Mesenchymal stem cell (in vitro differentiated cells and primary cell): ENCODE results near the gene PCMTD2.

Experiments
- DNase-seq: peaks from one replicate; pipeline ENCODE4 v3.0.0-alpha.2; 2013
- H2AFZ ChIP-seq: one replicate; pipeline ENCODE4 v1.6.1; 2013; ENCODE audit warnings: low read depth, mild to moderate bottlenecking, control low read depth, inconsistent platforms, low read length, moderate library complexity
- H2AK5ac ChIP-seq: 2 replicates; pipeline ENCODE4 v1.6.1; 2013; ENCODE audit warnings: low read length, moderate library complexity, mild to moderate bottlenecking, inconsistent platforms; ENCODE audit not compliant: severe bottlenecking
- H2BK120ac ChIP-seq: one replicate; pipeline ENCODE4 v1.6.1; 2013; ENCODE audit warnings: low read depth, mild to moderate bottlenecking, inconsistent platforms, low read length, moderate library complexity
- H2BK12ac ChIP-seq, 2 experiments: one replicate each; pipeline ENCODE4 v1.6.1; 2013; ENCODE audit warnings: inconsistent platforms in 2 of 2, low read length in 2 of 2, mild to moderate bottlenecking in 2 of 2, moderate library complexity in 2 of 2, control low read depth in 1 of 2
- H2BK15ac ChIP-seq: one replicate; pipeline ENCODE4 v1.6.1; 2013; ENCODE audit warnings: mild to moderate bottlenecking, low read depth, inconsistent platforms; ENCODE audit not compliant: poor library complexity, severe bottlenecking
- H2BK5ac ChIP-seq: 2 replicates; pipeline ENCODE4 v1.6.1; 2013; ENCODE audit warnings: low read depth, mild to moderate bottlenecking, low read length, control low read depth, inconsistent platforms; ENCODE audit not compliant: poor library complexity, severe bottlenecking
- H3K14ac ChIP-seq, 2 experiments: one replicate each; pipeline ENCODE4 v1.6.1; 2013; ENCODE audit warnings: inconsistent platforms in 2 of 2, low read length in 2 of 2, control low read depth in 1 of 2, mild to moderate bottlenecking in 1 of 2, moderate library complexity in 1 of 2
- H3K18ac ChIP-seq, 2 experiments: one replicate each; pipeline ENCODE4 v1.6.1; 2013; ENCODE audit warnings: inconsistent platforms in 2 of 2, low read length in 2 of 2, control low read depth in 1 of 2, low read depth in 1 of 2, mild to moderate bottlenecking in 1 of 2
- H3K23ac ChIP-seq, 2 experiments: one replicate each; pipeline ENCODE4 v1.6.1; 2013; ENCODE audit warnings: inconsistent platforms in 2 of 2, low read length in 2 of 2, mild to moderate bottlenecking in 2 of 2, moderate library complexity in 2 of 2, control low read depth in 1 of 2
- H3K27ac ChIP-seq: 2 replicates; pipeline ENCODE4 v1.5.1; 2013; ENCODE audit warnings: mild to moderate bottlenecking, moderate library complexity, low read length, control low read depth, inconsistent platforms; ENCODE audit not compliant: poor library complexity, severe bottlenecking
- H3K27me3 ChIP-seq, 2 experiments: 2 replicates each; pipeline versions ENCODE4 v1.6.1 to v1.7.0; 2013; ENCODE audit warnings: low read length in 2 of 2, mild to moderate bottlenecking in 2 of 2, moderate library complexity in 2 of 2, control low read depth in 1 of 2, inconsistent platforms in 1 of 2; ENCODE audit not compliant: control insufficient read depth in 1 of 2, insufficient read depth in 1 of 2
- H3K36me3 ChIP-seq, 2 experiments: 2 replicates each; pipeline versions ENCODE4 v1.6.1 to v1.7.0; 2013; ENCODE audit warnings: low read length in 2 of 2, control low read depth in 1 of 2, inconsistent platforms in 1 of 2, low read depth in 1 of 2, mild to moderate bottlenecking in 1 of 2; ENCODE audit not compliant: insufficient read depth in 2 of 2, control insufficient read depth in 1 of 2
- H3K4ac ChIP-seq, 2 experiments: one replicate each; pipeline ENCODE4 v1.6.1; 2013; ENCODE audit warnings: inconsistent platforms in 2 of 2, low read length in 2 of 2, mild to moderate bottlenecking in 2 of 2, moderate library complexity in 2 of 2, control low read depth in 1 of 2, low read depth in 1 of 2
- H3K4me1 ChIP-seq: 2 replicates; pipeline ENCODE4 v1.6.1; 2013; ENCODE audit warnings: low read depth, low read length, control low read depth; ENCODE audit not compliant: control insufficient read depth, insufficient read depth
- H3K4me2 ChIP-seq: 2 replicates; pipeline ENCODE4 v1.6.1; 2013; ENCODE audit warnings: low read length, mild to moderate bottlenecking, inconsistent platforms; ENCODE audit not compliant: poor library complexity, severe bottlenecking
- H3K4me3 ChIP-seq, 2 experiments: 2 replicates each; pipeline versions ENCODE4 v1.5.1 to v1.7.0; 2013; ENCODE audit warnings: low read length in 2 of 2, mild to moderate bottlenecking in 2 of 2, control low read depth in 1 of 2, low read depth in 1 of 2; ENCODE audit not compliant: insufficient read depth in 1 of 2
- H3K79me1 ChIP-seq: replicated peaks from 2 replicates; pipeline ENCODE4 v1.6.1; 2013; ENCODE audit warnings: mild to moderate bottlenecking, control low read depth, low read length, inconsistent platforms; ENCODE audit not compliant: poor library complexity, severe bottlenecking
- H3K9ac ChIP-seq: 2 replicates; pipeline ENCODE4 v1.7.0; 2013; ENCODE audit warnings: mild to moderate bottlenecking, low read length, moderate library complexity
- H3K9me3 ChIP-seq: 2 replicates; pipeline ENCODE4 v1.7.0; 2013; ENCODE audit warnings: mild to moderate bottlenecking, low read length; ENCODE audit not compliant: control insufficient read depth
- H4K8ac ChIP-seq: one replicate; pipeline ENCODE4 v1.6.1; 2013; ENCODE audit warnings: inconsistent platforms, mild to moderate bottlenecking, low read length, moderate library complexity
- H4K91ac ChIP-seq: one replicate; pipeline ENCODE4 v1.6.1; 2013; ENCODE audit warnings: mild to moderate bottlenecking, low read length, inconsistent platforms
- whole genome bisulfite sequencing: methylation state at CpG from one replicate; pipeline ENCODE4 v1.1.7; 2013; ENCODE audit warnings: mixed read lengths; 5-methylcytosine and 5-hydroxymethylcytosine counted together

PCMTD2 gene

GRCh38 chr20:64246616-64247306 lies 8.8 kb upstream of the PCMTD2 start:
- no peak overlapping the region for H2BK12ac ChIP-seq
- no peak overlapping the region for H4K91ac ChIP-seq
- DNase-seq, result no peak
- peaks cover 3% of the 10 kb centered on the region for H3K4me1 ChIP-seq
- no peak overlapping the region for H3K18ac ChIP-seq
- no peak overlapping the region for H3K4me3 ChIP-seq
- H2BK5ac ChIP-seq, result no peak overlapping the region
- peaks cover 64 to 90% of the 10 kb centered on the region in 2 experiments for H3K27me3 ChIP-seq
- H3K79me1 ChIP-seq, result no peaks in the 10 kb centered on the region
- H4K8ac ChIP-seq, result no peak overlapping the region
- no peak overlapping the region for H3K23ac ChIP-seq
- no peak overlapping the region for H2BK120ac ChIP-seq
- H3K4me2 ChIP-seq, result no peak overlapping the region
- H2AFZ ChIP-seq, result no peak overlapping the region
- H2BK15ac ChIP-seq, result no peak overlapping the region
- 85% methylated on average over 10 of the region's 10 CpGs for WGBS
- H3K27ac ChIP-seq, result no peak overlapping the region
- H3K36me3 ChIP-seq, result no peaks in the 10 kb centered on the region
- H3K14ac ChIP-seq, result no peak overlapping the region
- no peak overlapping the region for H3K4ac ChIP-seq
- H3K9me3 ChIP-seq, result no peaks in the 10 kb centered on the region
- no peak overlapping the region for H2AK5ac ChIP-seq
- no peak overlapping the region for H3K9ac ChIP-seq

DNA sequence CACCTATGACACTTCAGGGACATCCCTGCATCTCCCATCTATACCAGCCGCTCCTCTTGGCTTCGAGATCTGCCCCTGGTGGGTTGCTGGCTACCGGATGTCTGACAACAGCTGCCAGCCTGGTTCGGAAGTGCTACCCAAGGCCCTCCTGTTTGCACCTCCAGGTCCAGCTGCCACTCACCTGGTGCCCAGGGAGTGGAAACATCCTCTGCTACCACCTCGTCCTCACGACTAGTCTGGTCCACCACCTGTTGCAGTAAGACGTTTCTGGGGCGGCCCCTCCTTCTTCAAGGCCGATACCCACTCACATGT lies 8.3 kb upstream of the PCMTD2 start:
- Histone ChIP-seq H3K9ac (no peak overlapping the region), H3K27me3 (peaks cover 64 to 90% of the 10 kb centered on the region in 2 experiments), H2BK15ac (no peak overlapping the region), H2BK5ac (no peak overlapping the region), H2AFZ (no peak overlapping the region), H2AK5ac (no peak overlapping the region), H3K18ac (no peak overlapping the region), H3K27ac (no peak overlapping the region), H4K91ac (no peak overlapping the region), H4K8ac (no peak overlapping the region), H2BK120ac (no peak overlapping the region), H3K23ac (no peak overlapping the region), H3K36me3 (no peaks in the 10 kb centered on the region), H3K14ac (no peak overlapping the region), H3K4me1 (peaks cover 3% of the 10 kb centered on the region), H3K79me1 (no peaks in the 10 kb centered on the region), H3K4me3 (no peak overlapping the region), H3K4ac (no peak overlapping the region), H3K9me3 (no peaks in the 10 kb centered on the region), H2BK12ac (no peak overlapping the region), H3K4me2 (no peak overlapping the region)
- no peak for DNase-seq
- WGBS, result 93% methylated on average over 6 of the region's 9 CpGs

GRCh38 chr20:64247970-64248841 lies 7.3 kb upstream of the PCMTD2 start:
- peaks cover 59 to 82% of the 10 kb centered on the region in 2 experiments for H3K27me3 ChIP-seq
- no peak overlapping the region for H2BK12ac ChIP-seq
- no peak overlapping the region for H3K23ac ChIP-seq
- H3K4me2 ChIP-seq, result no peak overlapping the region
- no peak overlapping the region for H3K9ac ChIP-seq
- H2BK5ac ChIP-seq, result no peak overlapping the region
- no peaks in the 10 kb centered on the region for H3K36me3 ChIP-seq
- no peak overlapping the region for H3K18ac ChIP-seq
- no peaks in the 10 kb centered on the region for H3K9me3 ChIP-seq
- H3K79me1 ChIP-seq, result no peaks in the 10 kb centered on the region
- no peak overlapping the region for H2BK15ac ChIP-seq
- H3K4me1 ChIP-seq, result peaks cover 3% of the 10 kb centered on the region
- 77% methylated on average over 31 of the region's 33 CpGs for WGBS
- H2AK5ac ChIP-seq, result no peak overlapping the region
- no peak for DNase-seq
- no peak overlapping the region for H4K91ac ChIP-seq
- H3K27ac ChIP-seq, result no peak overlapping the region
- H3K4me3 ChIP-seq, result no peak overlapping the region
- H3K4ac ChIP-seq, result no peak overlapping the region
- H2BK120ac ChIP-seq, result no peak overlapping the region
- no peak overlapping the region for H3K14ac ChIP-seq
- H4K8ac ChIP-seq, result no peak overlapping the region
- no peak overlapping the region for H2AFZ ChIP-seq

DNA sequence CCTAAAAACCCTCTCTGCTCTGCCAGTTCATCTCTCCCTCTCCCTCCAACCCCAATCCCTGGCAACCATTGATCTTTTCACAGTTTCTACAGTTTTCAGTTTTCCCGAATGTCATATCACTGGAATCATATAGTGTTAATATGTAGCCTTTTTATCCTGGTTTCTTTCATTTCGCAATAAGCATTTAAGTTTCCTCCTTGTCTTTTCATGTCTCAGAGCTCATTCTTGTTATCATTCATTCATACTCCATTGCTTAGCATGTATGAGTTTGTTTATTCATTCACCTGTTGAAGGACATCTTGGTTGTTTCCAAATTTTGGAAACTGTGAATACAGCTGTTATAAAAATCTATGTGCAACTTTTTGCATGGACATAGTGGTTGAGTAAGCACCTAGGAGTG lies 5.5 kb upstream of the PCMTD2 start:
- Histone ChIP-seq H2BK12ac (no peak overlapping the region), H3K14ac (no peak overlapping the region), H2AFZ (no peak overlapping the region), H4K91ac (no peak overlapping the region), H3K4me1 (peaks cover 4% of the 10 kb centered on the region), H4K8ac (no peak overlapping the region), H2BK120ac (no peak overlapping the region), H2BK15ac (no peak overlapping the region), H3K4ac (no peak overlapping the region), H3K36me3 (no peaks in the 10 kb centered on the region), H3K18ac (no peak overlapping the region), H3K4me3 (no peak overlapping the region), H3K9ac (no peak overlapping the region), H2BK5ac (no peak overlapping the region), H3K9me3 (no peaks in the 10 kb centered on the region), H3K4me2 (no peak overlapping the region), H2AK5ac (no peak overlapping the region), H3K23ac (no peak overlapping the region), H3K27me3 (peaks cover 42 to 64% of the 10 kb centered on the region in 2 experiments), H3K79me1 (no peaks in the 10 kb centered on the region), H3K27ac (no peak overlapping the region)
- no peak for DNase-seq
- WGBS, result no CpG with 5 or more reads among the region's 2 CpGs
